NB4 (cell line): ENCODE measurements around the gene SEMA5A.

Experiments used
- DNase-seq: peaks from one replicate; pipeline ENCODE4 v3.0.0; 2010; ENCODE audit warnings: low read depth
- H3K4me3 ChIP-seq: one replicate; pipeline ENCODE4 v1.5.1; 2011; ENCODE audit warnings: mild to moderate bottlenecking, low read depth, low read length, moderate library complexity
- CTCF ChIP-seq: IDR thresholded peaks from one replicate; pipeline ENCODE4 v1.5.1; 2012; ENCODE audit warnings: low read depth, low read length
- MAX ChIP-seq: IDR thresholded peaks from 2 replicates; pipeline ENCODE4 v1.6.1; 2011; ENCODE audit warnings: low read depth, low read length
- MYC ChIP-seq: IDR thresholded peaks from 2 replicates; pipeline ENCODE4 v1.6.1; 2011; ENCODE audit warnings: low read depth, low read length
- POLR2A ChIP-seq: IDR thresholded peaks from 2 replicates; pipeline ENCODE4 v1.6.1; 2011; ENCODE audit warnings: mild to moderate bottlenecking; ENCODE audit not compliant: insufficient read length; ENCODE audit errors: extremely low read depth

Gene SEMA5A

GRCh38 chr5:9186069-9186468 lies 359.8 kb downstream of the SEMA5A start:
- no peak for DNase-seq
- TF ChIP-seq MYC (no peak), CTCF (no peak), POLR2A (no peak), MAX (no peak)

GRCh38 chr5:9183992-9184391 lies 361.9 kb downstream of the SEMA5A start:
- no peak for TF ChIP-seq MAX
- no peak for TF ChIP-seq MYC
- no peak for TF ChIP-seq POLR2A
- TF ChIP-seq CTCF = no peak
- H3K4me3 ChIP-seq = no peak overlapping the region
- DNase-seq = no peak

More at GRCh38 chr5:9186069-9186468, 359.8 kb downstream of the SEMA5A start:
- no peak overlapping the region for H3K4me3 ChIP-seq

GRCh38 chr5:9182899-9183695 lies 362.8 kb downstream of the SEMA5A start:
- TF ChIP-seq MYC (no peak), MAX (no peak), POLR2A (no peak), CTCF (no peak)

GRCh38 chr5:9176641-9177040 lies 369.2 kb downstream of the SEMA5A start:
- H3K4me3 ChIP-seq = no peak overlapping the region
- TF ChIP-seq POLR2A (no peak), MYC (no peak), MAX (no peak), CTCF (no peak)
- DNase-seq = no peak

More at GRCh38 chr5:9182899-9183695, 362.8 kb downstream of the SEMA5A start:
- DNase-seq = no peak
- no peak overlapping the region for H3K4me3 ChIP-seq

- TF ChIP-seq MAX (no peak), MYC (no peak), CTCF (no peak), POLR2A (no peak)
- DNase-seq = no peak
- H3K4me3 ChIP-seq = no peak overlapping the region
These were observed 371.4 kb downstream of the SEMA5A start for GRCh38 chr5:9174446-9174845.
